ENCODE data around the gene GINS2. TPM values are rescaled to one million over a fixed set of nuclear protein-coding genes. Genes with fewer than 3 reads are reported as not detected.

The GINS2 gene
- total and polyA plus RNA-seq, 2 donors (not counting 1 experiment from before 2014, with no cell fraction given), result 1.8 to 5.5 TPM

- Histone ChIP-seq H4K20me1 (ENCODE audit: control insufficient read depth, extremely low read depth, insufficient read depth, low read length) (no peaks in the 10 kb centered on the region), H3K79me2 (ENCODE audit: control insufficient read depth, insufficient read depth, low read length) (no peaks in the 10 kb centered on the region), H3K9ac (ENCODE audit: insufficient read depth, low read length) (no peak overlapping the region), H3K9me3 (ENCODE audit: control insufficient read depth, insufficient read depth, low read depth, low read length) (no peaks in the 10 kb centered on the region), H3K36me3 (ENCODE audit: control insufficient read depth, insufficient read depth, low read length) (peaks cover 9% of the 10 kb centered on the region), H2AFZ (ENCODE audit: low read length) (no peak overlapping the region), H3K4me1 (ENCODE audit: control insufficient read depth, extremely low read depth, insufficient read depth, low read length) (peaks cover 10% of the 10 kb centered on the region), H3K4me3 (replicated peaks in 1 of 4; ENCODE audit: control extremely low read depth in 1 of 4, insufficient read depth in 1 of 4, low read depth in 3 of 4, low read length in 4 of 4) (no peak overlapping the region), H3K27me3 (ENCODE audit: control insufficient read depth, insufficient read depth, low read length) (no peaks in the 10 kb centered on the region), H3K4me2 (ENCODE audit: extremely low read depth, insufficient read depth, low read length) (no peak overlapping the region), H3K27ac (ENCODE audit: insufficient read depth, low read length) (no peak overlapping the region)
- no peak for DNase-seq (ENCODE audit: low read depth in 2 of 2)
- TF ChIP-seq CTCF (conservative IDR thresholded peaks at IDR 0.05 in 1 of 2, IDR thresholded peaks at IDR 0.05 in 1 of 2; ENCODE audit: low read depth in 1 of 2, low read length in 2 of 2), result no peak
- TF ChIP-seq EZH2 (IDR thresholded peaks at IDR 0.05; ENCODE audit: low read length, missing control alignments), result no peak
These were observed 14.4 kb downstream of the GINS2 start for GRCh38 chr16:85674418-85674755.

- peaks cover 10% of the 10 kb centered on the region for H3K4me1 ChIP-seq (ENCODE audit: control insufficient read depth, extremely low read depth, insufficient read depth, low read length)
- H3K36me3 ChIP-seq (ENCODE audit: control insufficient read depth, insufficient read depth, low read length), result peaks cover 9% of the 10 kb centered on the region
- no peaks in the 10 kb centered on the region for H3K79me2 ChIP-seq (ENCODE audit: control insufficient read depth, insufficient read depth, low read length)
- no peak overlapping the region for H2AFZ ChIP-seq (ENCODE audit: low read length)
- peak overlapping the region; percentile 15 for H3K27ac ChIP-seq (ENCODE audit: insufficient read depth, low read length)
- H4K20me1 ChIP-seq (ENCODE audit: control insufficient read depth, extremely low read depth, insufficient read depth, low read length), result no peaks in the 10 kb centered on the region
- TF ChIP-seq EZH2 (IDR thresholded peaks at IDR 0.05; ENCODE audit: low read length, missing control alignments), result no peak
- TF ChIP-seq CTCF (conservative IDR thresholded peaks at IDR 0.05 in 1 of 2, IDR thresholded peaks at IDR 0.05 in 1 of 2; ENCODE audit: low read depth in 1 of 2, low read length in 2 of 2), result no peak
- no peak overlapping the region for H3K9ac ChIP-seq (ENCODE audit: insufficient read depth, low read length)
- H3K4me2 ChIP-seq (ENCODE audit: extremely low read depth, insufficient read depth, low read length), result peak overlapping the region; percentile 26
- H3K4me3 ChIP-seq (replicated peaks in 1 of 4; ENCODE audit: control extremely low read depth in 1 of 4, insufficient read depth in 1 of 4, low read depth in 3 of 4, low read length in 4 of 4), result no peak overlapping the region
- H3K27me3 ChIP-seq (ENCODE audit: control insufficient read depth, insufficient read depth, low read length), result no peaks in the 10 kb centered on the region
- DNase-seq (ENCODE audit: low read depth in 2 of 2), result peak; percentile 67 to 74
- no peaks in the 10 kb centered on the region for H3K9me3 ChIP-seq (ENCODE audit: control insufficient read depth, insufficient read depth, low read depth, low read length)
These were observed 15.0 kb downstream of the GINS2 start for GRCh38 chr16:85673529-85674417.

GRCh38 chr16:85670840-85671239 lies 17.9 kb downstream of the GINS2 start:
- H3K4me2 ChIP-seq (ENCODE audit: extremely low read depth, insufficient read depth, low read length), result no peak overlapping the region
- H4K20me1 ChIP-seq (ENCODE audit: control insufficient read depth, extremely low read depth, insufficient read depth, low read length), result no peaks in the 10 kb centered on the region
- H3K79me2 ChIP-seq (ENCODE audit: control insufficient read depth, insufficient read depth, low read length), result no peaks in the 10 kb centered on the region
- no peak for DNase-seq (ENCODE audit: low read depth in 2 of 2)
- no peaks in the 10 kb centered on the region for H3K9me3 ChIP-seq (ENCODE audit: control insufficient read depth, insufficient read depth, low read depth, low read length)
- no peak overlapping the region for H3K27ac ChIP-seq (ENCODE audit: insufficient read depth, low read length)
- no peak overlapping the region for H3K9ac ChIP-seq (ENCODE audit: insufficient read depth, low read length)
- peaks cover 10% of the 10 kb centered on the region for H3K4me1 ChIP-seq (ENCODE audit: control insufficient read depth, extremely low read depth, insufficient read depth, low read length)
- H3K4me3 ChIP-seq (replicated peaks in 1 of 4; ENCODE audit: control extremely low read depth in 1 of 4, insufficient read depth in 1 of 4, low read depth in 3 of 4, low read length in 4 of 4), result no peak overlapping the region
- TF ChIP-seq CTCF (conservative IDR thresholded peaks at IDR 0.05 in 1 of 2, IDR thresholded peaks at IDR 0.05 in 1 of 2; ENCODE audit: low read depth in 1 of 2, low read length in 2 of 2), result no peak
- TF ChIP-seq EZH2 (IDR thresholded peaks at IDR 0.05; ENCODE audit: low read length, missing control alignments), result no peak
- peaks cover 20% of the 10 kb centered on the region for H3K36me3 ChIP-seq (ENCODE audit: control insufficient read depth, insufficient read depth, low read length)
- no peaks in the 10 kb centered on the region for H3K27me3 ChIP-seq (ENCODE audit: control insufficient read depth, insufficient read depth, low read length)
- H2AFZ ChIP-seq (ENCODE audit: low read length), result no peak overlapping the region

Measured in fibroblast of lung (primary cell).